ENCODE measurements around the gene RIMBP2. TPM values are rescaled to one million over a fixed set of nuclear protein-coding genes. Genes with fewer than 3 reads are reported as not detected.

Gene RIMBP2
- polyA plus RNA-seq, 1 of the 3 experiments (the other 2 are of a cell fraction): 0.90 TPM

DNA sequence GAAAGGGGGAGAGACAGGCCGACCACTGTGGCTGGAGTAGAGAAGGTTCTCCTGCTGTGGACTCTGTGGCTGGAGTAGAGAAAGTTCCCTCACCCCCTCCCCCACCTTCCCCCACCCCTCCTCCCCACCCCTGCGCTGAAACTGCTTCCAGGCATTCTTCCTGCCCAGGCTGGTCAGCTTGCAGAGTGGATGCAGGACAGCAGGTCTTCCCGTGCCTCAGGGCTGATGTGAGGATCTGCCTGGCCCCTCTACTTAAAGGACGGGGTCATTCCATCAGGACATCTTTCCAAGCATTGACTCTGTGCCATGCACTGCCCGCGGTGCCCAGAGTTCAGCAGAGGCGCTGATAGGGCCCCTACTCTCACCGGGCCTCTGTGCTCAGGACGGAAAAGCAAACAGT lies 13.2 kb upstream of the RIMBP2 start:
- peak; percentile 63 for DNase-seq
- Histone ChIP-seq H3F3A (replicated peaks; ENCODE audit: insufficient read depth) (peaks cover 4% of the 10 kb centered on the region), H3K36me3 (replicated peaks in 1 of 2; ENCODE audit: control insufficient read depth in 1 of 2, insufficient read depth in 2 of 2, low read length in 1 of 2) (no peaks in the 10 kb centered on the region), H3K27ac (ENCODE audit: low read depth in 2 of 2, low read length in 1 of 2) (peak overlapping the region in 1 of 2 experiments; percentile 66; a peak in 1 of 4 replicates), H3K4me3 (ENCODE audit: low read depth in 2 of 2, low read length in 1 of 2) (no peak overlapping the region), H3K79me2 (ENCODE audit: insufficient read depth) (no peaks in the 10 kb centered on the region), H2AFZ (ENCODE audit: low read depth) (no peak overlapping the region), H3K9me2 (no peaks in the 10 kb centered on the region), H3K4me1 (ENCODE audit: control insufficient read depth in 1 of 2, insufficient read depth in 2 of 2, low read depth in 1 of 2, low read length in 1 of 2) (peaks cover 0 to 12% of the 10 kb centered on the region in 2 experiments; a peak in 1 of 4 replicates), H4K20me1 (ENCODE audit: insufficient read depth) (no peaks in the 10 kb centered on the region), H3K27me3 (ENCODE audit: insufficient read depth) (no peaks in the 10 kb centered on the region), H3K9ac (no peak overlapping the region), H3K4me2 (no peak overlapping the region), H3K9me3 (no peaks in the 10 kb centered on the region)
- 33% methylated on average over 9 of the region's 9 CpGs for WGBS (ENCODE audit: low lambda C conversion rate)
- POLR2A ChIA-PET: no interaction called here
- CTCF ChIA-PET: interaction anchor here (0.6 kb wide), 1 partner anchor 302 kb away, joined by 3 read pairs; no protein-coding TSS in a partner anchor
- no peak for TF ChIP-seq GABPA (IDR thresholded peaks at IDR 0.05; ENCODE audit: low read depth)
- no peak for TF ChIP-seq TEAD4 (IDR thresholded peaks at IDR 0.05; ENCODE audit: borderline replicate concordance, insufficient read depth)
- TF ChIP-seq, protein P1, sequence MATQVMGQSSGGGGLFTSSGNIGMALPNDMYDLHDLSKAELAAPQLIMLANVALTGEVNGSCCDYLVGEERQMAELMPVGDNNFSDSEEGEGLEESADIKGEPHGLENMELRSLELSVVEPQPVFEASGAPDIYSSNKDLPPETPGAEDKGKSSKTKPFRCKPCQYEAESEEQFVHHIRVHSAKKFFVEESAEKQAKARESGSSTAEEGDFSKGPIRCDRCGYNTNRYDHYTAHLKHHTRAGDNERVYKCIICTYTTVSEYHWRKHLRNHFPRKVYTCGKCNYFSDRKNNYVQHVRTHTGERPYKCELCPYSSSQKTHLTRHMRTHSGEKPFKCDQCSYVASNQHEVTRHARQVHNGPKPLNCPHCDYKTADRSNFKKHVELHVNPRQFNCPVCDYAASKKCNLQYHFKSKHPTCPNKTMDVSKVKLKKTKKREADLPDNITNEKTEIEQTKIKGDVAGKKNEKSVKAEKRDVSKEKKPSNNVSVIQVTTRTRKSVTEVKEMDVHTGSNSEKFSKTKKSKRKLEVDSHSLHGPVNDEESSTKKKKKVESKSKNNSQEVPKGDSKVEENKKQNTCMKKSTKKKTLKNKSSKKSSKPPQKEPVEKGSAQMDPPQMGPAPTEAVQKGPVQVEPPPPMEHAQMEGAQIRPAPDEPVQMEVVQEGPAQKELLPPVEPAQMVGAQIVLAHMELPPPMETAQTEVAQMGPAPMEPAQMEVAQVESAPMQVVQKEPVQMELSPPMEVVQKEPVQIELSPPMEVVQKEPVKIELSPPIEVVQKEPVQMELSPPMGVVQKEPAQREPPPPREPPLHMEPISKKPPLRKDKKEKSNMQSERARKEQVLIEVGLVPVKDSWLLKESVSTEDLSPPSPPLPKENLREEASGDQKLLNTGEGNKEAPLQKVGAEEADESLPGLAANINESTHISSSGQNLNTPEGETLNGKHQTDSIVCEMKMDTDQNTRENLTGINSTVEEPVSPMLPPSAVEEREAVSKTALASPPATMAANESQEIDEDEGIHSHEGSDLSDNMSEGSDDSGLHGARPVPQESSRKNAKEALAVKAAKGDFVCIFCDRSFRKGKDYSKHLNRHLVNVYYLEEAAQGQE (IDR thresholded peaks at IDR 0.05; ENCODE audit: low read depth, low read length): no peak
- no peak for TF ChIP-seq RAD21 (IDR thresholded peaks at IDR 0.05; ENCODE audit: low read length)
- TF ChIP-seq, protein P2, sequence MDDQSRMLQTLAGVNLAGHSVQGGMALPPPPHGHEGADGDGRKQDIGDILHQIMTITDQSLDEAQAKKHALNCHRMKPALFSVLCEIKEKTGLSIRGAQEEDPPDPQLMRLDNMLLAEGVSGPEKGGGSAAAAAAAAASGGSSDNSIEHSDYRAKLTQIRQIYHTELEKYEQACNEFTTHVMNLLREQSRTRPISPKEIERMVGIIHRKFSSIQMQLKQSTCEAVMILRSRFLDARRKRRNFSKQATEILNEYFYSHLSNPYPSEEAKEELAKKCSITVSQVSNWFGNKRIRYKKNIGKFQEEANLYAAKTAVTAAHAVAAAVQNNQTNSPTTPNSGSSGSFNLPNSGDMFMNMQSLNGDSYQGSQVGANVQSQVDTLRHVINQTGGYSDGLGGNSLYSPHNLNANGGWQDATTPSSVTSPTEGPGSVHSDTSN (IDR thresholded peaks at IDR 0.05): no peak
- TF ChIP-seq MEF2A (IDR thresholded peaks at IDR 0.05; ENCODE audit: borderline replicate concordance, low read depth): no peak
- peak; percentile 19 for TF ChIP-seq CHD2 (IDR thresholded peaks at IDR 0.05; ENCODE audit: low read length, partially characterized antibody)
- TF ChIP-seq, protein P3, sequence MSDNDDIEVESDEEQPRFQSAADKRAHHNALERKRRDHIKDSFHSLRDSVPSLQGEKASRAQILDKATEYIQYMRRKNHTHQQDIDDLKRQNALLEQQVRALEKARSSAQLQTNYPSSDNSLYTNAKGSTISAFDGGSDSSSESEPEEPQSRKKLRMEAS (IDR thresholded peaks at IDR 0.05; ENCODE audit: low read depth): no peak
- TF ChIP-seq, protein P4, sequence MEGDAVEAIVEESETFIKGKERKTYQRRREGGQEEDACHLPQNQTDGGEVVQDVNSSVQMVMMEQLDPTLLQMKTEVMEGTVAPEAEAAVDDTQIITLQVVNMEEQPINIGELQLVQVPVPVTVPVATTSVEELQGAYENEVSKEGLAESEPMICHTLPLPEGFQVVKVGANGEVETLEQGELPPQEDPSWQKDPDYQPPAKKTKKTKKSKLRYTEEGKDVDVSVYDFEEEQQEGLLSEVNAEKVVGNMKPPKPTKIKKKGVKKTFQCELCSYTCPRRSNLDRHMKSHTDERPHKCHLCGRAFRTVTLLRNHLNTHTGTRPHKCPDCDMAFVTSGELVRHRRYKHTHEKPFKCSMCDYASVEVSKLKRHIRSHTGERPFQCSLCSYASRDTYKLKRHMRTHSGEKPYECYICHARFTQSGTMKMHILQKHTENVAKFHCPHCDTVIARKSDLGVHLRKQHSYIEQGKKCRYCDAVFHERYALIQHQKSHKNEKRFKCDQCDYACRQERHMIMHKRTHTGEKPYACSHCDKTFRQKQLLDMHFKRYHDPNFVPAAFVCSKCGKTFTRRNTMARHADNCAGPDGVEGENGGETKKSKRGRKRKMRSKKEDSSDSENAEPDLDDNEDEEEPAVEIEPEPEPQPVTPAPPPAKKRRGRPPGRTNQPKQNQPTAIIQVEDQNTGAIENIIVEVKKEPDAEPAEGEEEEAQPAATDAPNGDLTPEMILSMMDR (IDR thresholded peaks at IDR 0.05): no peak
- TF ChIP-seq RCOR1 (IDR thresholded peaks at IDR 0.05; ENCODE audit: low read length): 0 out of 2 replicates have a peak, but pooled peaks have one; percentile 34
- no peak for TF ChIP-seq RFX5 (IDR thresholded peaks at IDR 0.05; ENCODE audit: low read length)
- TF ChIP-seq, protein P5, sequence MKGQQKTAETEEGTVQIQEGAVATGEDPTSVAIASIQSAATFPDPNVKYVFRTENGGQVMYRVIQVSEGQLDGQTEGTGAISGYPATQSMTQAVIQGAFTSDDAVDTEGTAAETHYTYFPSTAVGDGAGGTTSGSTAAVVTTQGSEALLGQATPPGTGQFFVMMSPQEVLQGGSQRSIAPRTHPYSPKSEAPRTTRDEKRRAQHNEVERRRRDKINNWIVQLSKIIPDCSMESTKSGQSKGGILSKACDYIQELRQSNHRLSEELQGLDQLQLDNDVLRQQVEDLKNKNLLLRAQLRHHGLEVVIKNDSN (IDR thresholded peaks at IDR 0.05; ENCODE audit: borderline replicate concordance, low read depth): no peak
- TF ChIP-seq RXRA (IDR thresholded peaks at IDR 0.05; ENCODE audit: borderline replicate concordance, low read depth): no peak
- TF ChIP-seq FOXJ3 (CRISPR knock-in tag; IDR thresholded peaks at IDR 0.05): 0 out of 2 replicates have a peak, but pooled peaks have one; percentile 15

All from SK-N-SH (cell line).